ENCODE data around the gene SNTG2.

- TF ChIP-seq CTCF (conservative IDR thresholded peaks at IDR 0.05 in 1 of 2, IDR thresholded peaks at IDR 0.05 in 1 of 2; ENCODE audit: low read depth in 1 of 2, low read length in 2 of 2) (no peak), EZH2 (IDR thresholded peaks at IDR 0.05; ENCODE audit: low read length, missing control alignments) (no peak)
Observed at GRCh38 chr2:1156059-1156458, 205.4 kb downstream of the SNTG2 start.
